AG04450 (cell line): ENCODE results near the gene RNF111. TPM values are rescaled to one million over a fixed set of nuclear protein-coding genes. Genes with fewer than 3 reads are reported as not detected.
A peak's percentile ranks its signal among the peaks of the same experiment; 100 is the strongest.

Experiments
- CTCF ChIA-PET: fragments of 300-600, 350-600 bp; formaldehyde crosslinking; extraction: SDS; loops from one replicate; lab custom pipeline; 2022; ENCODE audit warnings: antibody characterized with exemption, inconsistent platforms; lab: Charles Lee
- POLR2A ChIA-PET: fragments of 350-600 bp; formaldehyde crosslinking; extraction: SDS; loops from one replicate; lab custom pipeline; 2021; ENCODE audit warnings: antibody characterized with exemption, inconsistent platforms; lab: Yijun Ruan, JAX
- DNase-seq: peaks from one replicate; pipeline ENCODE4 v3.0.0-alpha.2; 2011; ENCODE audit warnings: low read depth, low spot score
- H3K27ac ChIP-seq: one replicate; pipeline ENCODE4 v1.5.1; 2012; ENCODE audit warnings: low read depth, low read length, control low read depth
- H3K27me3 ChIP-seq: one replicate; pipeline ENCODE4 v1.6.0; 2012; ENCODE audit warnings: low read length; ENCODE audit not compliant: control insufficient read depth, insufficient read depth
- H3K4me3 ChIP-seq: 2 replicates; pipeline ENCODE4 v1.5.1; 2011; ENCODE audit warnings: mild to moderate bottlenecking, low read depth, low read length, control low read depth
- H3K9me3 ChIP-seq: 2 replicates; pipeline ENCODE4 v1.5.1; 2012; ENCODE audit warnings: low read length; ENCODE audit not compliant: control insufficient read depth, insufficient read depth
- polyA plus RNA-seq: library from polyadenylated mRNA; depleted of rRNA; stranded (reverse); fragments of >200 nt; gene quantifications from 2 replicates; pipeline ENCODE4 v1.2.3, GENCODE V29; 2011
- TF ChIP-seq, protein P1 (sequence below): IDR thresholded peaks from 2 replicates; pipeline ENCODE4 v1.5.1; 2011; ENCODE audit warnings: low read depth, low read length, control low read depth, inconsistent platforms

The RNF111 gene
- polyA plus RNA-seq, 1 experiment: 24.4 TPM

DNA sequence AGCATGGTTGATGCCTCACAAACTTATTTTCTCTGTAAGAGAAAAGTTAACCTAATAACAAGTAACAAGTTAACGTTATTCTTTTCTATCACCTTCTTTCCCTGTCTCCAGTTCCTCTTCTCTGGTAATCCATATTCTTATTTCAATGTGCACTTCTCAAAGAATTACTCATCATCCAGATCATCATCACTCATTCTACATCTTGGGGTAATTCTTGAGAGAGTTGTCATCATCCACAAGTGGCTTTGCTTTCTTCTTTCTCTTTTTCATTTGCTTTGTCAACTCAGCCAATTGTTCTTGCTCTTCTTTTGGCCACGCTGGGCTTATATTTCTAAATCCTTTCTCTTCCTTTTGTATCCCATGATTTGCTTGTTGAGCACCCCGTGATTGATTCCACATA lies 20.8 kb upstream of the RNF111 start:
- Histone ChIP-seq H3K27me3 (no peaks in the 10 kb centered on the region), H3K27ac (no peak overlapping the region), H3K4me3 (no peak overlapping the region), H3K9me3 (no peaks in the 10 kb centered on the region)
- CTCF ChIA-PET: interaction anchor here (2.0 to 2.4 kb wide), 2 partner anchors 10 to 13 kb away, joined by 8 to 10 read pairs; no protein-coding TSS in a partner anchor
- TF ChIP-seq, protein P1, sequence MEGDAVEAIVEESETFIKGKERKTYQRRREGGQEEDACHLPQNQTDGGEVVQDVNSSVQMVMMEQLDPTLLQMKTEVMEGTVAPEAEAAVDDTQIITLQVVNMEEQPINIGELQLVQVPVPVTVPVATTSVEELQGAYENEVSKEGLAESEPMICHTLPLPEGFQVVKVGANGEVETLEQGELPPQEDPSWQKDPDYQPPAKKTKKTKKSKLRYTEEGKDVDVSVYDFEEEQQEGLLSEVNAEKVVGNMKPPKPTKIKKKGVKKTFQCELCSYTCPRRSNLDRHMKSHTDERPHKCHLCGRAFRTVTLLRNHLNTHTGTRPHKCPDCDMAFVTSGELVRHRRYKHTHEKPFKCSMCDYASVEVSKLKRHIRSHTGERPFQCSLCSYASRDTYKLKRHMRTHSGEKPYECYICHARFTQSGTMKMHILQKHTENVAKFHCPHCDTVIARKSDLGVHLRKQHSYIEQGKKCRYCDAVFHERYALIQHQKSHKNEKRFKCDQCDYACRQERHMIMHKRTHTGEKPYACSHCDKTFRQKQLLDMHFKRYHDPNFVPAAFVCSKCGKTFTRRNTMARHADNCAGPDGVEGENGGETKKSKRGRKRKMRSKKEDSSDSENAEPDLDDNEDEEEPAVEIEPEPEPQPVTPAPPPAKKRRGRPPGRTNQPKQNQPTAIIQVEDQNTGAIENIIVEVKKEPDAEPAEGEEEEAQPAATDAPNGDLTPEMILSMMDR: no peak
- POLR2A ChIA-PET: no interaction called here
- no peak for DNase-seq

DNA sequence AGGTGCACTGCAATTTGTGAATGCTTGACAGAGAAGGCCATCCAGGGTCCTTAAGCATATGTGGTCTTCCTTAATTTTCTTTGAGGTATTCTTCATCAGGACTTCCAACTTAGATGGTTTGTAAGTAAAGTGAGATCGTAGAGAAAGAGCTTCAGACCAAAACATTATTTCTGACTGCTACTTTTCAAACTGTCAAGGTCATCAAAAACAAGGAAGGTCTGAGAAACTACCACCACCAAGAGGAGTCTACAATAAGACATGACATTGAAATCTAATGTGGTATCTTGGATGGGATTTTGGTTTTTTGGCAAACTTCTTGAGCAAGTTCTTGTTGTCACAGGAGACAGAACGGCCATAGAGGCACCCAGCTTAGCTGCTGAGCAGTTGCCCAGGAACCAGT lies 20.0 kb upstream of the RNF111 start:
- no peak for DNase-seq
- Histone ChIP-seq H3K27ac (no peak overlapping the region), H3K27me3 (no peaks in the 10 kb centered on the region), H3K4me3 (no peak overlapping the region), H3K9me3 (no peaks in the 10 kb centered on the region)
- POLR2A ChIA-PET: no interaction called here
- CTCF ChIA-PET: interaction anchor here (1.4 to 2.4 kb wide), 4 partner anchors 9 to 561 kb away, joined by 4 to 10 read pairs (median 6); no protein-coding TSS in a partner anchor
- TF ChIP-seq, protein P1: no peak

DNA sequence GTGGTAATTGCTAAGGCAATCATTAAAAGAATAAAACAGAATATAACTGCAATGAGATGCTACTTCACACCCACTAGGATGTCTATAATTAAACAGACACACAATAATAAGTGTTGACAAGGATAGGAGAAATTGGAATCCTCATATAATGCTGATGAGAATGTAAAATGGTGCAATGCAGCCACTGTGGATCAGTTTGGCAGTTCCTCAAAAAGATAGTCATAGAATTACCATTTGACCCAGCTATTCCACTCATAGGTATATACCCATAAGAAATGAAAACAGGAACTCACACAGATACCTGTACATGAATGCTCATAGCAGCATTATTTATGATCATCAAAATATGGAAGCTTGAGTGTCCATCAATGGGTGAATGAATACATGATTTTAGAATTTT lies 9.6 kb upstream of the RNF111 start:
- ChIA-PET CTCF (no interaction called here), POLR2A (interaction anchor here (0.6 kb wide), 1 partner anchor 370 kb away, joined by 3 read pairs; no protein-coding TSS in a partner anchor)
- H3K27ac ChIP-seq: no peak overlapping the region
- peaks cover 2% of the 10 kb centered on the region for H3K27me3 ChIP-seq
- DNase-seq: no peak
- TF ChIP-seq, protein P1: no peak
- H3K9me3 ChIP-seq: no peaks in the 10 kb centered on the region
- H3K4me3 ChIP-seq: no peak overlapping the region

DNA sequence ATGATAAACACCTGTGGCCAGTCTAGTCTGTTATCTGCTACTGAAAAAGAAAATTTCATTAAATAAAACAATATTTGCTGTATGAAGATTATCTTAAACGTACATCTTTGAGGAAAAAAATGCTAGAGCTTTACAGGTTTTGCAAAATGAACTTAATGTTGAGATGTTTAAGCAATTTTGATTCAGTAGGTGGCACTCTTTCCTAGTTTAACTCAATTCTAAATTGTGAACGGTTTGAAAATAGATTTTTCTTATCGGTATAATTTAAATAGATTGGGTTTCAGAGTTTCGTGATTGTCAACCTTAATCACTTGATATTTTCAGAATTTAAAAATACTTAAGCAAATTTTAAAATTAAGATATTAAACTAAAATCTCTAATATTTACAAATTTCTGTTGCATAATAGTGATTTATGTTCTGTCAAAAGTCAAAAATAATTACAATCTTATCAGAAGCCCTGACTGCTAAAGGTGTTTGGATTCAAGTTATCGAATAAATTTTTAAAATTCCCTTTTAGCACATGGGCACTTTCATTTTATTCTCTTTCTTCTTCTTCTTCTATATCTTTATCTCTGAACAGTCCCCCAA lies 7.0 kb upstream of the RNF111 start:
- ChIA-PET CTCF (interaction anchor here (0.6 to 2.0 kb wide), 21 partner anchors 10 to 1317 kb away, joined by 3 to 32 read pairs (median 4); no protein-coding TSS in a partner anchor), POLR2A (no interaction called here)
- H3K4me3 ChIP-seq: no peak overlapping the region
- H3K27me3 ChIP-seq: no peaks in the 10 kb centered on the region
- TF ChIP-seq, protein P1: peak; percentile 54
- no peak overlapping the region for H3K27ac ChIP-seq
- DNase-seq: no peak
- H3K9me3 ChIP-seq: no peaks in the 10 kb centered on the region

DNA sequence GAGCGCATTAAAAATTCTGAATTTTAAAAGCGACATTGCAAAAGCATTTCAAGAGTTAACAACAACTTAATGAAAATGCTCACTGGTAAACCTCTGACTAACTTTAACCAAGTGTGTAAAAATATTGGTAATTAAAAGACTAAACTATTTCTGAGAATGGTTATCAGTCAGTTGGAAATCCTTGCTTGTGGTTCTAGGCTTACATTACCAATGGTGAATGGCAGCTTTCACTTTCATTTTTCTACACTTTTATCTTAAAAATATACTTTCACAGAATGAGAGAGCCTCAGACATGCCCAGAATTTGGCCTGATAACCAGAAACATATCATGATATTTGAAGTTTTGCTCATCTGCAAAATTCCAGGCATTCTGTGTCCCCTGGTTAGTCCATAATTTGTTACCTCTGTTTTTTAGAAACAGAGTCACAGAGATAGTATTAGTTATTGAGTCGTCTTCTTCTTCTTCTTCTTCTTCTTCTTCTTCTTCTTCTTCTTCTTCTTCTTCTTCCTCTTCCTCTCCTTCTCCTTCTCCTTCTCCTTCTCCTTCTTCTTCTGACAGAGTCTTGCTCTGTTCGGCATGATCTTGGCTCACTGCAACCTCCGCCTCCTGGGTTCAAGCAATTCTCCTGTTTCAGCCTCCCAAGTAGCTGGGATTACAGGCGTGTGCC lies 5.5 kb upstream of the RNF111 start:
- Histone ChIP-seq H3K4me3 (no peak overlapping the region), H3K9me3 (no peaks in the 10 kb centered on the region), H3K27ac (no peak overlapping the region), H3K27me3 (no peaks in the 10 kb centered on the region)
- TF ChIP-seq, protein P1: no peak
- POLR2A ChIA-PET: no interaction called here
- no peak for DNase-seq
- CTCF ChIA-PET: interaction anchor here (0.7 to 2.5 kb wide), 2 partner anchors 509 to 547 kb away, joined by 3 to 8 read pairs; no protein-coding TSS in a partner anchor
